T-helper 1 cell (primary cell): ENCODE measurements around the gene CYP2D6.
"Not testable (repeated sequence)": the region's sequence is repeated elsewhere in the genome, so short reads cannot be mapped to it uniquely, and the experiment has no call there.

Experiments
- DNase-seq, 5 donors: peaks; one replicate each; pipeline ENCODE4 v3.0.0-alpha.2; 2012 to 2020
- total RNA-seq, 4 donors: gene quantifications; one replicate each; lab custom pipeline; 2026; lab: John Stamatoyannopoulos, UW

The CYP2D6 gene
- total RNA-seq = 0.27 to 2.7 (median 2.4) reads per million in 4 donors

GRCh38 chr22:42130639-42131431 is at the start of gene CYP2D6:
Gene CYP2D6 (minus strand): TSS chr22:42130810. CDS start chr22:42130791, 19 bp downstream.
- DNase-seq = not testable (repeated sequence)

- no peak for DNase-seq
These were observed 49.0 kb upstream of the CYP2D6 start for GRCh38 chr22:42179616-42180015.

- no peak for DNase-seq
These were observed 48.4 kb upstream of the CYP2D6 start for GRCh38 chr22:42178910-42179519.

DNA sequence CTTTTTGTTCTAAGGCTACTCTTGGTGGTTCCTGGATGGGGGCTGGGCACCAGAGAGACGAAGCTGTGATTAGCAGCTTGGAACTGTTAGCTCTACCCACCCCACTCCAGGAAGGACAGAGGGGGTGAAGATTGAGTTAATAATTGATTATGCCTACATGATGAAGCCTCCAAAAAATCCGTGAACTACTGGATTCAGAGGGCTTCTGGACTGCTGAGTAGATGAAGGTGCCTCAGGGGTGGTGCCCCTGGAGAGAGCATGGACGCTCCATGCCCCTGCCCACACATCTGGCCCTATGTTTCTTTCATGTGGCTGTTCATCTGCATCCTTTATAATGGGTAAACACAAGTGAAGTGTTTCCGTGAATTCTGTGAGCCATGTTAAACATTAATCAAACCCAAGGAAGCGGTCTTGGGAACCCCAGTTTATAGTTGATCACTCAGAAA is 47.3 kb upstream of the CYP2D6 start:
- DNase-seq = no peak

- no peak for DNase-seq
These were observed 45.8 kb upstream of the CYP2D6 start for GRCh38 chr22:42176255-42176915.

GRCh38 chr22:42174062-42174461 is 43.5 kb upstream of the CYP2D6 start:
- DNase-seq = peak in 1 of 5 donors; percentile 54

- DNase-seq = no peak
These were observed 42.7 kb upstream of the CYP2D6 start for GRCh38 chr22:42173183-42173926.

- DNase-seq = no peak
These were observed 42.2 kb upstream of the CYP2D6 start for GRCh38 chr22:42172773-42173172.

DNA sequence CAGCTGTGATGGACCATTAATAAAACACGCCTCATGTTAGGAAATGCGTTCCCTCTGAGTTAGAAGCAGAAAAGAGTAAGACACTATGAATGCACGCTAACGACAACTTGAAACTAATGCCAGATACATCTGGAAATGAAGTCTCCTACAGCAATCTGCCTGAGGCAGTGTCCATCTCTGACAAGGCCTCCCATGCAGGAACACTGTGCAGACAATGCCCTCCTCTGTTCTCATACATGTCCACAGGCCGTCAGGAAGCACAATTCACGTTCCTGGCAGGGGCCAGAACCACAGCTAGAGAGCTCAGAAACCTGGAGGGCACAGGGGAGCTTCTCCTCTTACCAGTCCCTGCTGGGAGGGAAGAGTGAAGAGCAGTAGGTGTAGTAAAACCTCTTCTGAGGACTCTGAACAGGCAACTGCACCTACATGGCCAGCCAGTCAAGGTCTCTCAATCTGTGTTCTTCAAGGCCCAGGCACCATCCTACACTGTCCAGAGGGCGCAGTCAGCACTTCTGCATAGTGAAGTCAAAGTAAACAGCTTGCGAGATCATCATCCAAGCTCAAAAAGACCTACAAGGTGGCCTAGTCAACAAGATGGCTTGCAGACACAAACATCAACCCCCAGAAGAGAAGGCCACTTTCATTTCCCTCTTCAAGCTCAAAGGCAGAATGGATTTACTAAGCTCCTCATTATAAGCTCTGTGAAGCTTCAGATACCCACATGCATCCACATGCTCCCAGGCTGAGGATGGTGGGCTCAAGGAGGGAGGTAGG is 41.5 kb upstream of the CYP2D6 start:
- no peak for DNase-seq

GRCh38 chr22:42171417-42171816 is 40.8 kb upstream of the CYP2D6 start:
- DNase-seq = no peak

DNA sequence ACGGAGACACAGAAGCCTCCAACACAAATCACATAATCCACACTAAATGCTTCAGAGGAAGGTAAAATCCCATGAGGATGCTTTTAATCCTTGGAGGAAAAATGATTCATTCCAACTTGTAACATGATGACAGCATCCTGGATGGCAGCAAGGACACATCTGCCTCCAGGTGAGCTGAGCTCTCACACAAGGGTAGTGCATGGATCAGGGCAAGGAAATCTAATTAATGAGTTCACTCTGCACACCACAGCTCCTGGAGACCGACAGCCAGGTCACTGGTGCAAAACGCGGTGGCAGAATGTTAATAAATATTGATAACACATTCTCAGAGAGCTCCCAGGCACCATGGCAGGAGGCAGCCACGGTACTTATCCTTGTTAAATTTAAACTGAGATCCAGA is 40.3 kb upstream of the CYP2D6 start:
- no peak for DNase-seq

DNA sequence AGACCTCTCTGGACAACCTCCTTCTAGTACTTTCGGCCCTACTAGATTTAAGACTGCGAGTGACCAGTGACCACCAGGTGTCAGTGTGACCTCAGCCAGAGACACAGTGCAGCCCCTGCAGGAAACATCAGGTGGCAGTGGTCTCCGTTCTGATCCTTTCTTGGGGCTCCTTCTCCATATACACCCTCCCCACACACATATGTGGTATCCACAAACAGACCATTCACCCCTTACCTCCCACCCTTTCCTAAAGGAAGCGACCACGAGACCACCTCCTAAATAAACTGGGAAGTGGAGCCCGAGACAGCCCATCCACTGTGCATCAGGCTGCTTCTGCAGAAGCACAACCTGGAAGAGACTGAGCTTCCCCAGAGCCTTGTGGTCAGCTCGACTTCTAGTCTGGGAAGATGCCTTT is 38.5 kb upstream of the CYP2D6 start:
- DNase-seq = peak; percentile 46 to 70 (median 64)

- no peak for DNase-seq
These were observed 37.9 kb upstream of the CYP2D6 start for GRCh38 chr22:42168476-42168875.

DNA sequence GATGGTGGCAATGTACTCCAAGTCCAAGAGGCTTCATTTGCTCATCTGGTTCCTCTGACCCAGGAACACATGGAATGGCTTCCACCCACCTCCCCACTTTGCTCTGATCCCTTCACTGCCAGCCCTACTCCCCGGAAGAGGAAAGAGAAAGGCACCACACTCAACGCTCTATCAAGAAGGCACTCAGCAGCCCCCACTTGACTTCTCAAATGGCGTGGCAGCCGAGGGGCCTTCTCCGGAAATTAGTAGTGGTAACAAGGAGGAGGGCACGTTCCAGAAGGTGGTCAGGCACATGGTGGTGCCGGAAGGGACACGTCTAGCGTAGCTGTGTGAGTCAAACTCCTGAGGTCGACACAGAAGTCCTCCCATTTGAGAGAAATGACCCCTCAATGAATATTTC is 36.5 kb upstream of the CYP2D6 start:
- no peak for DNase-seq

DNA sequence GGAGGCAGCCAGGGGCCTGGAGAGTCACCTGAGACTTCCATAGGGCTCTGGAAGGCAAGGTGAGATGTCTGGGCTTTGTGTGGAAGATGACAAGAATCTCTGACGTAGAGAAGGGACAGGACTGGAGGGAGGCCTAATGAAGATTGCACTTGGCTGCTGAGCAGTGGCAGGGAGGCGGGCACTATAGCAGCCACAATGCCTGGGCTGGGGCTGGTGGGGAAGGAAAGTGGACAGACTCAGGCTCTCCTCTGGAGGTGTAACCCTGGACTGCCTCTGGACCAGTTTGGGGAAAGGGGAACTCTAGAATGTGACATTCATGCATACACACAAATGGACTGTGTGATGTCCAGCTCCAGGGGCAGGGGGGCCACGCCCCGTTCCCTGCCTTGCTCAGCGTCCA is 34.3 kb upstream of the CYP2D6 start:
- DNase-seq = no peak

DNA sequence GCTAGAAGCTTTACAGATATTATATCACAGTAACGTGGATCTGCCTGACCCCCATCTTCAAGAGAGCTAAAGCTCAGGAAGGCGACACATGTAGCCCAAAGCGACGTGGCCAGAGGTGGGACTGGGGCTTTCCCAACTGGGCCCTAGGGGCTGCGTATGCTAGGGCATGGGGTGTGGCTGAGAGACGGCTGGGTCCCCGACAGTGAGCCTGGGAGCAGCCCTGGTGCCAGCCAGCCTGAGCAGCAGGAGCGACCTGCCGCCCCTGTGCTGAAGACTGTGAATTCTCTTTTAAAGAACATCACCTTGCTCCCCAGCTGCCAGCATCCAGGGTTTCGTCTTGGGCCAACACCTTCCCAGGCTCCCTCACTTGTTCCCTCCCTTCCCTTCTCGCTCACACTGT is 32.9 kb upstream of the CYP2D6 start:
- DNase-seq = no peak

- DNase-seq = no peak
These were observed 32.3 kb upstream of the CYP2D6 start for GRCh38 chr22:42162728-42163489.

GRCh38 chr22:42160830-42161696 is 30.5 kb upstream of the CYP2D6 start:
- DNase-seq = no peak

GRCh38 chr22:42160251-42160650 is 29.6 kb upstream of the CYP2D6 start:
- no peak for DNase-seq

DNA sequence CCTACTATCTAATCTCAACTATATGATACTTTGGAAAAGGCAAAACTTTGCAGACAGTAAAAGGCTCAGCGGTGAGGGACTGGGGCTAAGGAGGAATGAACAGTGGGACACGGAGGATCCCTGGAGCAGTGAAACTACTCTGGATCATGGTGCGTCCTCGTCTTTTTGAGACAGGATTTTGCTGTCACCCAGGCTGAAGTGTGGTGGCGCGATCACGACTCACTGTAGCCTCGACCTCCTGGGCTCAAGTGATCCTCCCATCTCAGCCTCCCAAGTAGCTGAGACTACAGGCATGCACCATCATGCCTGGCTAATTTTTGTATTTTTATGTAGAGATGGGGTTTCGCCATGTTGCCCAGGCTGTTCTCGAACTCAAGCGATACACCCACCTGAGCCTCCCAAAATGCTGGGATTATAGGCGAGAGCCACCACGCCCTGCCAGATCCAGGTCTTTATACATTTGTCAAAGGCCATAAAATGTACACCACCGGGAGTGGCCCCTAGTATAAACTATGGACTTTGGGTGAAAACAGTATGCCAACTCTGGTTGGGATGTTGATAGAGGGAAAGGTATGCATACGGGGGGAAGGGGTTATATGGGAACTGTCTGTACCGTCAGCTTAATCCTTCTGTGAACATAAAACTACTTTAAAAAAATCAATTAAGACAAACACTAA is 28.0 kb upstream of the CYP2D6 start:
- no peak for DNase-seq
